LHCN-M2 (cell line): ENCODE results near the gene KRTAP20-1. TPM values are rescaled to one million over a fixed set of nuclear protein-coding genes. Genes with fewer than 3 reads are reported as not detected.

Source experiments
- DNase-seq: peaks from one replicate; pipeline ENCODE4 v3.0.0-alpha.2; 2012; ENCODE audit warnings: low read depth
- total RNA-seq: library from RNA; depleted of rRNA; stranded (reverse); fragments of >200 nt; gene quantifications from 2 replicates; pipeline ENCODE4 v1.2.3, GENCODE V29; 2014; rRNA removed

Gene KRTAP20-1
- total RNA-seq, 1 experiment from 2014 or later, result not detected

DNA sequence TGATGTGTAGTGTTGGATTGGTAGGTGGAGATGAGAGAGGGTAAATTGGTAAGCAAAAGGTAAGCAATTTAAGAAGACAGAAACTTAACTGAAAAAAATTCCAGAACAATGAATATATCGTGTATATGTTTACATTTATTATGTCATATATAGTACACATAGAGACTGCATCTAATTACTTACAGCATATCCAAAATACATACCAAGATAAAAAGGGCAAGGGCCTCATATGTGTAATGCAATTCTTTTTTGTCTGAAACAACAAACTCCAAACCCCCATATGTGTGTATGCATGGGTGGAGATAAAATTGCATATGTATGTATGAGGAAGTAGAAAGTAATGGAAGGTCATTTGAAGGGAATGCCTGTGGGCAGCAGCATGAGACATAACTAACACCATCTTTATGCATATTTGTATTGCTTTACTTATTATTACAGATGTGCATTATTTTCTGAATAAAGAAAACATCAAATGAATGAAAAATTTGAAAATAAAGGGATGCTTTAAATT, 30.7 kb downstream of the KRTAP20-1 start:
- no peak for DNase-seq

DNA sequence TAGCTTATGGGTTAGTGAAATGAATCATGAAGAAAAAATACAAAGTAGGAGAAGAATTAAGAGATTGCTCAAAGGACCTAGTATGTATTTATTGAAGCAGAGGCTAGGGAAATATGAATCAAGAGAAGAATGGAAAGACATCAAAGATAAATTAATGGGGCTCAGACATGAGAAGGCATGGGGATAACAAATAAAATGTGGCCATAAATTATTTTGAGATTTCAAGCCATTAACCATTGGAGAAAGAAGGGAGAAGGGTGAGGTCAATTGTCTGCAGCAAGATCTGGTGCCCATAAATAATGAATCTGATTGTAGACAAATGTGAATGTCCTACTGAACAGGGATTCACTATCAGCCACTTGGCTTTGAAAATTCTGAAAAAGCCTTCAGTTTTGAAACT, 36.7 kb downstream of the KRTAP20-1 start:
- no peak for DNase-seq

Other genes with a start within 250 kb of the KRTAP20-1 start
- not detected in 2 replicates for gene KRTAP13-2, start 244.2 kb upstream of the KRTAP20-1 start, total RNA-seq
- not detected in 2 replicates for gene KRTAP13-1, start 220.4 kb upstream of the KRTAP20-1 start, total RNA-seq
- not detected in 2 replicates for gene KRTAP13-3, start 190.5 kb upstream of the KRTAP20-1 start, total RNA-seq
- gene KRTAP13-4, start 186.2 kb upstream of the KRTAP20-1 start, total RNA-seq, result not detected in 2 replicates
- gene KRTAP15-1, start 176.2 kb upstream of the KRTAP20-1 start, total RNA-seq, result not detected in 2 replicates
- gene KRTAP19-1, start 136.1 kb upstream of the KRTAP20-1 start, total RNA-seq, result not detected in 2 replicates
- gene KRTAP19-2, start 129.0 kb upstream of the KRTAP20-1 start, total RNA-seq, result not detected in 2 replicates
- not detected in 2 replicates for gene KRTAP19-3, start 124.4 kb upstream of the KRTAP20-1 start, total RNA-seq
- not detected in 2 replicates for gene KRTAP19-4, start 119.3 kb upstream of the KRTAP20-1 start, total RNA-seq
- gene KRTAP19-5, start 114.3 kb upstream of the KRTAP20-1 start, total RNA-seq, result not detected in 2 replicates
- not detected in 2 replicates for gene KRTAP19-6, start 74.6 kb upstream of the KRTAP20-1 start, total RNA-seq
- gene KRTAP19-7, start 55.1 kb upstream of the KRTAP20-1 start, total RNA-seq, result not detected in 2 replicates
- gene KRTAP22-2, start 26.0 kb upstream of the KRTAP20-1 start, total RNA-seq, result not detected in 2 replicates
- not detected in 2 replicates for gene KRTAP6-3, start 24.0 kb upstream of the KRTAP20-1 start, total RNA-seq
- gene KRTAP6-2, start 17.5 kb upstream of the KRTAP20-1 start, total RNA-seq, result not detected in 2 replicates
- gene KRTAP22-1, start 15.3 kb upstream of the KRTAP20-1 start, total RNA-seq, result not detected in 2 replicates
- not detected in 2 replicates for gene KRTAP6-1, start 2.5 kb upstream of the KRTAP20-1 start, total RNA-seq
- gene KRTAP20-4, start 4.2 kb downstream of the KRTAP20-1 start, total RNA-seq, result not detected in 2 replicates
- gene KRTAP20-2, start 18.8 kb downstream of the KRTAP20-1 start, total RNA-seq, result not detected in 2 replicates
- not detected in 2 replicates for gene KRTAP20-3, start 26.4 kb downstream of the KRTAP20-1 start, total RNA-seq
- gene KRTAP21-3, start 102.4 kb downstream of the KRTAP20-1 start, total RNA-seq, result not detected in 2 replicates
- not detected in 2 replicates for gene KRTAP21-2, start 130.8 kb downstream of the KRTAP20-1 start, total RNA-seq
- not detected in 2 replicates for gene KRTAP21-1, start 139.0 kb downstream of the KRTAP20-1 start, total RNA-seq
- gene KRTAP8-1, start 196.8 kb downstream of the KRTAP20-1 start, total RNA-seq, result not detected in 2 replicates
- gene KRTAP7-1, start 213.3 kb downstream of the KRTAP20-1 start, total RNA-seq, result not detected in 2 replicates